HG02981 (cell line): ENCODE results near the gene RABGAP1L.
A peak's percentile ranks its signal among the peaks of the same experiment; 100 is the strongest.
"Not testable (repeated sequence)": the region's sequence is repeated elsewhere in the genome, so short reads cannot be mapped to it uniquely, and the experiment has no call there.

Source experiments
- ATAC-seq: cut with Tn5 transposase; IDR thresholded peaks from one replicate; pipeline ENCODE4 v1.9.1; 2021; ENCODE audit warnings: mild to moderate bottlenecking, moderate library complexity; ENCODE audit not compliant: unreplicated experiment

The RABGAP1L gene

DNA sequence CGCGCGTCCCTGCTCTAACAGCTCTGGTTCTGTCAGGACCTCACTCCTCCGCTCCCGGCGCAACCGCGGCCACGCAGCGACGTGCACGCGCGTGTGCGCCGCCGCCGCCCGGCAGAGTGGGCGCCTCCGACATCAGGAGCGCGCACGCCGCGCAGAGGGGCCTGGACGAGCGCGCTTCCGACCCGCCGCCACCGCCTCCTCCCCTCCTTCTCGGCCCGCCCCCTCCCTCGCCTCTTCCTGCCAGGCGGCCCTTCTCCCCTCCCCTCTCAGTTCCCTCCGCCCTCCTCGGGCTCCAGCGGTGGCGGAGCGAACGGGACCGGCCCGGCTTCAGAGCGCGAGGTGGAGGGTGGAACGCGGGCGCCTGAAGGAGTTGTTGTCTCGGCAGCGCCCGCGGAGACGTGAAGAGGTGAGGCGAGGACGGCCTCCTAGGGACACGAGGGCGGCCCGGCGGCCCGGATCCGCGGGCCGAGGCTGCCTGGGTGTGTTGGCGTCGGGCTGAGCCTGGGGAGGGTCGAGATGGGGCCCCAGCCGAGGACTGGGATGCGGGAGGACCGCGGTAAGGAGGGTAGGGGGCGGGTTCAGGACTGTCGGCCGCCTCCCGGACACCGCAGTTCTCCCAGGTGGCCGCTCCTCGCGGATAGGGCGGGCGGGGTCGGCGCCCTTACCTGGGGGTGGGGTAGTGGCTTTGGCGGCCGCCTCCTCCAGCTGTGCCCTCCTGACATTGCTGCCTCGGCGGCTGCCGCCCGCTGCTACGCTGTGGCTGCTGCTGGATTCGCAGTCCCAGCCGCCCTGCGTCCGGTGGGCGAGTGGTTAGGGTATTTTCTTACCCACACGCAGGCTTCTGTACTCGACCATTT is at the start of gene RABGAP1L:
Gene RABGAP1L (plus strand): TSS at position 269 of the 857 bp plus-strand sequence.
- peak; percentile 60 for ATAC-seq

GRCh38 chr1:174110053-174110452 is 49.3 kb upstream of the RABGAP1L start:
- ATAC-seq, result no peak

DNA sequence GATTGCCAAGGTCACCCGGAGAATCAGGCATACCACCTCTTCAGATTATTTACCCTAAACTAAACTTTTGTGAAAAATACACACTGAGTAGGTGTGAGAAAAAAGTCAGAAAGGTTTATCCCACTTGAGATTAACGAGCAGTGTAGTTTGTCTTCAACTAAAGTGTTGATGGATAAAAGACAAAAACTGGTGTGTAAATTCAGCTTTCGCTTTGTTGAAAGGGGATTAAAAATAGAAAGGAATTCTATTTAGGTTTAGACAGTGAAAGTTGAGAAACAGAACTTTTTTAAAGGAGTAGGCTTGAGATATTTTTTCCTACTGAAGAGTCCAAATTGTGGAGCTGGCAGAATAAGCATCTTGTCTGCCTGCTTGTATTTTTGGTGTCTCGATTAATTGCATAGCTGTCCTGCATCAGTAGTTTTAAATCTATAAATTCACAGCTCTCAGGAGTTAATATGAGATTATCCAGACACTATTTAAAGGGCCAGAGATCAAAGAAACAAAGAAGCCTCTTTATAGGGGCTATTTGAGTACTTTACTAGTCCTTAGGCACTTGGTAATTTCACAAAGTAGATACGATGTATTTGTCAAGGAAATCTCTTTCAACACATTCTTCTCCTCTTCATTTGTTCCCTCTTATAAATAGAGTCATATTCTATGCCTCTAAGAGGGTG is 46.7 kb upstream of the RABGAP1L start:
- ATAC-seq, result no peak

DNA sequence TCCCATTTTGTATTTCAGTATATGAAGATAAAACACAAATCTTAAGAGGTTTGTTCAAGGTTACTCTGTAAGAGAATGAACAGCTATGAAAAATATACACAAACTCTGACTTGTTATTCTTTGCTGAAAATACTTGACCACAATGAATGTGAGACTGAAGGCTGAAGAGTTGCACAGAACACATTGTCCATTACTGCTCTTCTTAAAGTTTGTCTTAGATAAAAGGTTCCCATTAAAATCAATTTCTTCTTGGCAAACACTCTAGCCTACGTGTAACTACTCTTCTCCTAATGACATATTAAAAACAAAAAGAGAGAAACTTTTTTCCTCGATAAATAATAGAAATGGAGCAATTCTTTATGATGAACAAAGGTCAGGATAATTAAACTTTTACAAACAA is 45.2 kb upstream of the RABGAP1L start:
- no peak for ATAC-seq

GRCh38 chr1:174114788-174115448 is 44.4 kb upstream of the RABGAP1L start:
- ATAC-seq, result peak; percentile 57

DNA sequence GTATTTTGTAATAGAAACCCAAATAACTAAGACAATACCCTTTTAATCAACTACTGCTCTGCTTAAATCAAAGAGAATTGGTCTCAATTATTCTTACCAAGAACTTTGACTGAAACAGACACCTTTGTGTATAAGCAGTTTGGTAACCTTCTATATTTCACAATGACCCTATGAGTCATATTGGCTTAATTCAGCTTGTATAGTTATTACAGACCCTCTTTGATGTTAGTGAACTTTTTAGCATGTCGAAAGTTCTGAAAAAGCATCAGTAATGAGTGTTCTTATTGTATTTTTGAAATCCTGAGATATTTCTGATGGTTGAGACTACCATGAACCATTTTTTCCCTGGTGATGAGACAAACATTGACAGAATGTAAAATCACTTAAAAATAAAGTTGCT is 43.3 kb upstream of the RABGAP1L start:
- no peak for ATAC-seq

DNA sequence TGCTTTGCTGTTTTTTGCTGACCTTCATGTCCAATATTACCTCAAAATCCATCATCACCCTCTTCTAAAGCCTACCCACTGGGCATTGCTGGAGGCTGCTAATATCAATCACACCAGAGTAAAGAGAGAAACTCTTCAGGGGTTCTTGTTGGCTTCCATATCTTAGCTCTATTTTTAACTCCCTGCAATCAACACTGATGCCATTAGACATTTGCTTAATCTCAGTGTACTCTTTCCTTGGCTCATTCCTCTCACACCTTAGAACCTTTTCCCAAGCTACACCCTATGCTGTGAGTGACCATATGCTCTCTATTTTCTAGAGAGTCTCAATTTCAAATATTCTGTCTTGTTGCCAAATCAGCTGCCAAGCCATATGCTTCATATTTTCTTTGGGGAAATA is 40.6 kb upstream of the RABGAP1L start:
- no peak for ATAC-seq

- not testable (repeated sequence) for ATAC-seq
Measured at GRCh38 chr1:174122318-174122717, 37.0 kb upstream of the RABGAP1L start.

GRCh38 chr1:174123843-174124242 is 35.5 kb upstream of the RABGAP1L start:
- no peak for ATAC-seq

DNA sequence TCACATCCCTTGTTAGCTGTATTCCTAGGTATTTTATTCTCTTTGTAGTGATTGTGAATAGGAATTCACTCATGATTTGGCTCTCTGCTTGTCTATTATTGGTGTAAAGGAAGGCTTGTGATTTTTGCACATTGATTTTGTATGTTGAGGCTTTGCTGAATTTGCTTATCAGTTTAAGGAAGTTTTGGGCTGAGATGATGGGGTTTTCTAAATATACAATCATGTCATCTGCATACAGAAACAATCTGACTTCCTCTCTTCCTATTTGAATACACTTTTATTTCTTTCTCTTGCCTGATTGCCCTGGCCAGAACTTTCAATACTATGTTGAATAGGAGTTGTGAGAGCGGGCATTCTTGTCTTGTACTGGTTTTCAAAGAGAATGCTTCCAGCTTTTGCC is 32.1 kb upstream of the RABGAP1L start:
- ATAC-seq, result not testable (repeated sequence)

- ATAC-seq, result no peak
Measured at GRCh38 chr1:174131032-174131638, 28.2 kb upstream of the RABGAP1L start.

DNA sequence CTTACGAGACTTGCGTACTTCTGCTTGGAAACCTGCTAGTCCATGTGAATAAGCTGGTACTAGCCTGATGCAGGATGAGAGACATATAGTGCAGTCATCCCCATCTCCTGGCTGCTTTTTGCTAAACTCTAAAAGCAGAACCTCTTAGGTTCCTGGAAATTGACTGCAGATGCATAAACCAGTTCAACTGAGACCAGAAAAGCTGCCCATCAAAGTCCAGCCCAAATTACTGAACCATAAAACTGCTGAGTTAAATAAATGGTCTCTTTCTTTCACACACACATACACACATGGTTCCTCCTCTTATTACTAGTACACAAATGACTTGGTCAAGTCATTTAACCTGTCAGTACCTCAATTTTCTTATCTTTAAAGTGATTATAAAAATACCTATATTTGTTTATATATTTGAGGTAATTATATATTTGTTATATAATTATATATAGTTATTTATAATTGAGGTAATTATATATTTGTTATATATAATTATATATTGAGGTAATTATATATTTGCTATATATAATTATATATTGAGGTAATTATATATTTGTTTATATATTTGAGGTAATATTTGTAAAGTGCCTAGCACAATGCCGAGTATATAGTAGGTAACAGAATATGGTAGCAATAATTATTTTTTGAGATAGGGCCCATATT is 25.2 kb upstream of the RABGAP1L start:
- ATAC-seq, result peak; percentile 60

DNA sequence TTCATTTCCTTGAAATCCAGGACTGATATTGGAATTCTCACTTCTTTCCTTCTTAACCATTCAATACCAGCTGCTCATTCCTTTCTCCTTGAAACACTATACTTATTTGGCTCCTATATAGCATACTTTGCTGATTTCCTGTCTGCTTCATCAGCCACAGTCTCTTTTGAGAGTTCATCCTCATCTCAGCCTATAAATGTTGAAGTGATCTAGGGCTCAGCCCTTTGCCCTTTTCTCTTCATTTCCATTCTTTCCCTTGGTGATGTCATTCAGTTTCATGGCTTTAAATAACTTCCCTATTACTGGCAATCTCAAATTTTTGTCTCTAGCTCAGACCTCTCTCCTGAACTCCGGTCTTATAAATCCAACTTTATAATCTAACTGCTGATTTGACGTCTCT is 24.1 kb upstream of the RABGAP1L start:
- no peak for ATAC-seq

- no peak for ATAC-seq
Measured at GRCh38 chr1:174136714-174137113, 22.6 kb upstream of the RABGAP1L start.

DNA sequence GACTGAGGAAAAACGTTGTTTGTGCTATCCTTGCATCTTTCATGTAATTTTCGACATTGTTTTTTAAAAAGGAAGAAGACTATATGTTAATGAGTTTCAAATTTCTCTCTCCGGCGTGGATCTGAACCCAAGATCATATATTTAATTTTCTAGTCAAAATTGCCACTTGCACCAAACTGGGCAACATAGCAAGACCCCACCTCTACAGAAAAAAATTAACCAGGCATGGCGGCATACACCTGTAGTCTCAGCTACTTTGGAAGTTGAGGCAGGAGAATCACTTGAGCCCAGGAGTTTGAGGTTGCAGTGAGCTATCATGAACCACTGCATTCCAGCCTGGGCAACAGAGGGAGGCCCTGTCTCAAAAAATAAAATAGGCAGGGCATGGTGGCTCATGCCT is 16.5 kb upstream of the RABGAP1L start:
- ATAC-seq, result no peak

DNA sequence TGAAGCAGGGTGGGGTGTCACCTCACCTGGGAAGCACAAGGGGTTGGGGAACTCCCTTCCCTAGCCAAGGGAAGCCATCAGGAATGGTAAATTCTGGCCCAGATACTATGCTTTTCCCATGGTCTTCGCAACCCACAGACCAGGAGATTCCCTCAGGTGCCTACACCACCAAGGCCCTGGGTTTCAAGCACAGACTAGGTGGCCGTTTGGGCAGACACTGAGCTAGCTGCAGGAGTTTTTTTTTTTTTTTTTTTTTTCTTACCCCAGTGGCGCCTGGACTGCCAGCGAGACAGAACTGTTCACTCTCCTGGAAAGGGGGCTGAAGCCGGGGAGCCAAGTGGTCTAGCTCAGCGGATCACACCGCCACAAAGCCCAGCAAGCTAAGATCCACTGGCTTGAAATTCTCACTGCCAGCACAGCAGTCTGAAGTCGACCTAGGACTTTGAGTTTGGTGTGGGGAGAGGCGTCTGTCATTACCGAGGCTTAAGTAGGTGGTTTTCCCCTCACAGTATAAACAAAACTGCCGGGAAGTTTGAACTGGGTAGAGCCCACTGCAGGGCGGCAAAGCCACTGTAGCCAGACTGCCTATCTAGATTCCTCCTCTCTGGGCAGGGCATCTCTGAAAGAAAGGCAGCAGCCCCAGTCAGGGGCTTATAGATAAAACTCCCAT is 15.5 kb upstream of the RABGAP1L start:
- not testable (repeated sequence) for ATAC-seq

DNA sequence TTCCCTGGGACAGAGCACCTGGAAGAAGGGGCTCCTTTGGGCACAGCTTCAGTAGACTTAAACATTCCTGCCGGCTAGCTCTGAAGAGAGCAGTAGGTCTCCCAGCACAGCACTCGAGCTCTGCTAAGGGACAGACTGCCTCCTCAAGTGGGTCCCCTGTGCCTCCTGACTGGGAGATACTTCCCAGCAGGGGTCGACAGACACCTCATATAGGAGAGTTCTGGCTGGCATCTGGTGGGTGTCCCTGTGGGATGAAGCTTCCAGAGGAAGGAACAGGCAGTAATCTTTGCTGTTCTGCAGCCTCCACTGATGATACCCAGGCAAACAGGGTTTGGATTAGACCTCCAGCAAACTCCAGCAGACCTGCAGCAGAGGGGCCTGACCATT is 14.9 kb upstream of the RABGAP1L start:
- ATAC-seq, result not testable (repeated sequence)

DNA sequence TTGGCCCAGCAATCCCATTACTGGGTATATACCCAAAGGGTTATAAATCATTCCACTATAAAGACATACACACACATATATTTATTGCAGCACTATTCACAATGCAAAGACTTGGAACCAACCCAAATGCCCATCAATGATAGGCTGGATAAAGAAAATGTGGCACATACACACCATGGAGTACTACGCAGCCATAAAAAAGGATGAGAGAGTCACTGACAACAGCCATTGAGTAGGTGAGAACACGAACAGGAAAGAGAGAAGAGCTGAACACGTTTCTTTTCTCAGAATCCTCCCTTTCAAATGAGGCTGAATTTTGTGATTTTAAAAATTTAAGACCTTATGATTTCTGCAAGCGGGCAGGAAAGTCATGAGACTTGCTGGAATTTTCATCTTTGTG is 10.1 kb upstream of the RABGAP1L start:
- no peak for ATAC-seq

DNA sequence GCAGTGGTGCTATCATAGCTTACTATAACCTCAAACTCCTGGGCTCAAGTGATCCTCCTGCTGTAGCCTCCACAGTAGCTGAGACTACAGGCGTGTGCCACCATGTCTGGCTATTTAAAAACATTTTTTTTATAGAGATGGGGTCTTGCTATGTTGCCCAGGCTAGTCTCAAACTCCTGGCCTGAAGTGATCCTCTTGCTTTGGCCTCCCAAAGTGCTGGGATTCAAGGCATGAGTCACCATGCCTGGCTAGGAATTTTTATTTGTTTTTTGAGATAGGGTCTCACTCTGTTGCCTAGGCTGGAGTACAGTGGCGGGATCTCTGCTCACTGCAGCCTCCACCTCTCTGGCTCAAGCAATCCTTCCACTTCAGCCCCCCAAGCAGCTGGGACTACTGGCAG is 8.8 kb upstream of the RABGAP1L start:
- ATAC-seq, result no peak

GRCh38 chr1:174152427-174152826 is 6.9 kb upstream of the RABGAP1L start:
- ATAC-seq, result no peak
